ENCODE data around the gene RBPJ.

RBPJ gene

GRCh38 chr4:26463386-26463785 is 142.6 kb downstream of the RBPJ start:
- DNase-seq, result no peak

- no peak for DNase-seq
Observed at GRCh38 chr4:26464420-26465095, 143.7 kb downstream of the RBPJ start.

GRCh38 chr4:26466578-26467270 is 145.9 kb downstream of the RBPJ start:
- no peak for DNase-seq

GRCh38 chr4:26467724-26468123 is 146.9 kb downstream of the RBPJ start:
- DNase-seq, result no peak

GRCh38 chr4:26468283-26468949 is 147.6 kb downstream of the RBPJ start:
- DNase-seq, result no peak

GRCh38 chr4:26468977-26469376 is 148.2 kb downstream of the RBPJ start:
- no peak for DNase-seq

GRCh38 chr4:26471890-26472289 is 151.1 kb downstream of the RBPJ start:
- no peak for DNase-seq

- no peak for DNase-seq
Observed at GRCh38 chr4:26473893-26474292, 153.1 kb downstream of the RBPJ start.

- DNase-seq, result no peak
Observed at GRCh38 chr4:26474551-26474950, 153.7 kb downstream of the RBPJ start.

GRCh38 chr4:26475716-26476115 is 154.9 kb downstream of the RBPJ start:
- DNase-seq, result no peak

- DNase-seq, result no peak
Observed at GRCh38 chr4:26476545-26476944, 155.7 kb downstream of the RBPJ start.

GRCh38 chr4:26478330-26478729 is 157.5 kb downstream of the RBPJ start:
- DNase-seq, result no peak

- DNase-seq, result no peak
Observed at GRCh38 chr4:26482508-26483462, 162.0 kb downstream of the RBPJ start.

- no peak for DNase-seq
Observed at GRCh38 chr4:26484032-26484515, 163.3 kb downstream of the RBPJ start.

GRCh38 chr4:26484516-26484915 is 163.7 kb downstream of the RBPJ start:
- no peak for DNase-seq

Measured in stimulated activated CD4-positive, alpha-beta T cell treated with anti-CD3 and anti-CD28 coated beads, Interleukin-2, amount 100 ng/mL, for 24 hours (primary cell).